T47D (cell line): Measurements from ENCODE around the gene ELOVL1.

Experiments
- DNase-seq, 2 experiments: peaks; one replicate each; pipeline versions ENCODE4 v3.0.0 to v3.0.0-alpha.2; 2011 to 2012; ENCODE audit warnings: low read depth in 1 of 2, low spot score in 1 of 2
- JUND ChIP-seq: IDR thresholded peaks from 2 replicates; pipeline ENCODE4 v1.6.1; 2012; ENCODE audit warnings: low read depth
- in situ Hi-C: cut with HindIII; loops from 2 replicates; pipeline ENCODE4 v1.10.0; 2016; ENCODE audit warnings: low sequenced_read_pairs, low pct_unique_long_range_greater_than_20kb

ELOVL1 gene

GRCh38 chr1:43325381-43325780, 42.4 kb downstream of the ELOVL1 start:
- TF ChIP-seq JUND, result no peak
- in situ Hi-C loops, result no loop called here
- no peak for DNase-seq

DNA sequence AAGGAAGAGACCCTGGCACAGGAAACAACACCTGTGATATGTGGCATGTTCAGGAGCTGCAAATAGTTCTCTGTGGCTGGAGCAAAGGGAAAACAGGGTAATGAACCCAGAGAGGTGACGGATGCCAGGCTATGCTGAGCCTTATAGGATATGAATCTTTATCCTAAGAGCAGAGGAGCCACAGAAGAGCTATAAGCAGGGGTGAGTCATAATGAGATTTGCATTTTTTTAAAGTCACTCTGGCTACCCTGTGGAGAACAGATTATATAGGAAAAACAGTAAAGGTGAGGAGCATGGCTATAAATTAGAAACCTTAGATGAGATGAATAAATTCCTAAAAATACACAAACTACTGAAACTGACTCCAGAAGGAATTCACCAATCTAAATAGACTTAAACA, 43.0 kb downstream of the ELOVL1 start:
- no peak for DNase-seq
- in situ Hi-C loops, result no loop called here
- TF ChIP-seq JUND, result no peak

DNA sequence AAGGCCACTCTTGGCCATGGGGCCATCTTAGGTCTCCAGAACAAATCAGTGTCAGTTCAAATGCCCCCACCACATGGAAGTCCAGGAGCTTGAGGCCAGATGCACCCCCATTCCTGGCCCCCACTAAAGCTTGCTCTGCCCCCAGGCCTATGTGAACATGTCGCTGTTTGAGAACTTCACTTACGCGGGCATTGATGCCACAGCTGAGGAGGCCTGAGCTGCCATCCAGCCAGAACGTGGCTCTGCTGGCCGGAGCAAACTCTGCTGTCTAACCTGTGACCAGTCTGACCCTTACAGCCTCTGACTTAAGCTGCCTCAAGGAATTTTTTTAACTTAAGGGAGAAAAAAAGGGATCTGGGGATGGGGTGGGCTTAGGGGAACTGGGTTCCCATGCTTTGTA, 45.3 kb downstream of the ELOVL1 start:
- no peak for DNase-seq
- in situ Hi-C loops, result no loop called here
- TF ChIP-seq JUND, result no peak

- in situ Hi-C loops, result no loop called here
- no peak for DNase-seq
- TF ChIP-seq JUND, result no peak
Measured at GRCh38 chr1:43321331-43321891, 46.4 kb downstream of the ELOVL1 start.

DNA sequence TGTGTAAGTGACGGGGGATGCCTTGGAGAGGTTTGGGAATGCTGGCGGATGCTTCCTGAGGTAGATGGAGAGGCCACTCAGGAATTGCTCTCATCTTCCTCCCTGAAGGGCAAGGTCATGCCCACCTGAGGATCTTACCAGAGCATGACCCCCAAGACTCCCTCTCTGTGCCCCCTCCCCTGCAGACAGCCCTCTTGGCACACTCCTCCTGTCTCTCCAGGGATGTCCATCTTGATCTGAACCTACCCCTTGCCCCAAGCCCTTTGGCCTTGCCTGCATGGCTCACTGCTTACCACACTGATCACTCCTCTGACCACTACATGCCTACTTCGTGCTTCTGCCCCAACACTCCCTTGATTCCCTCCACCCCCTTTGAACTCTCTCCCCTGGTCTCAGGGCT, 48.0 kb downstream of the ELOVL1 start:
- TF ChIP-seq JUND, result no peak
- in situ Hi-C loops, result no loop called here
- no peak for DNase-seq

DNA sequence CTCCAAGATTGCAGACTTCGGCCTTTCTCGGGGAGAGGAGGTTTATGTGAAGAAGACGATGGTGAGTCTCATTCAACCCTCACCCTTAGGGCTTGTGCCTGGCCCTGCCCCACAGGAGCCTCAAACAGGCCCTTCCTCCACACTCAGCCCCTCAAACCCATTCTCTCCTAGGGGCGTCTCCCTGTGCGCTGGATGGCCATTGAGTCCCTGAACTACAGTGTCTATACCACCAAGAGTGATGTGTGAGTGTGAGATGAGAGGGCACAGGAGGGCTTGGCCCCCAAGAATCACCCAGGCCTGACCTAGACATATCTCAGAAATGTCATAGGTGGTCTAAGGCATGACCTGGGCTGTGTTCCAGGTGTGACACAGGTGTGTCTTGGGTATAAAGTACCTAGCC, 48.5 kb downstream of the ELOVL1 start:
- in situ Hi-C loops, result no loop called here
- DNase-seq, result no peak
- TF ChIP-seq JUND, result no peak

DNA sequence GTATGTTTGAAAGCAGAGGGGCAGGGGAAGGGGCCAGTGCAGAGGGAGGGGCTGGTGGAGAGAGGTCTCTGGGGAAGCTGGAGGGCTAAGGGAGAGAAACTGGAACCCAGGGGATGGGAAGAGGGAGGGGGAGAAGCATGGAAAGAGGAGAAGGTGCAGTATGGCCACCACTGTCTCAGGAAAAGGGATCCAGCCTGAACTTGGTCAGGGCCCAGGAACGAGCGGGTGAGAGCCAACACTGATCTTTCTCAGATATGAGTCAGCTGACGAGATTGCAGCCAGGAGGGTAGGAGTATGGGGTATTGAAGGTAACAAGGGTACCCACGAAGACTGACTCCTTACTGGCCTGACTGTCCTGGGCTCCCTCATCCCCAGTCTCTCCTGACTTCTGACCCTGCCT, 49.0 kb downstream of the ELOVL1 start:
- TF ChIP-seq JUND, result no peak
- DNase-seq, result no peak
- in situ Hi-C loops, result no loop called here

GRCh38 chr1:43317817-43318471, 49.9 kb downstream of the ELOVL1 start:
- TF ChIP-seq JUND, result no peak
- in situ Hi-C loops, result no loop called here
- DNase-seq, result no peak

DNA sequence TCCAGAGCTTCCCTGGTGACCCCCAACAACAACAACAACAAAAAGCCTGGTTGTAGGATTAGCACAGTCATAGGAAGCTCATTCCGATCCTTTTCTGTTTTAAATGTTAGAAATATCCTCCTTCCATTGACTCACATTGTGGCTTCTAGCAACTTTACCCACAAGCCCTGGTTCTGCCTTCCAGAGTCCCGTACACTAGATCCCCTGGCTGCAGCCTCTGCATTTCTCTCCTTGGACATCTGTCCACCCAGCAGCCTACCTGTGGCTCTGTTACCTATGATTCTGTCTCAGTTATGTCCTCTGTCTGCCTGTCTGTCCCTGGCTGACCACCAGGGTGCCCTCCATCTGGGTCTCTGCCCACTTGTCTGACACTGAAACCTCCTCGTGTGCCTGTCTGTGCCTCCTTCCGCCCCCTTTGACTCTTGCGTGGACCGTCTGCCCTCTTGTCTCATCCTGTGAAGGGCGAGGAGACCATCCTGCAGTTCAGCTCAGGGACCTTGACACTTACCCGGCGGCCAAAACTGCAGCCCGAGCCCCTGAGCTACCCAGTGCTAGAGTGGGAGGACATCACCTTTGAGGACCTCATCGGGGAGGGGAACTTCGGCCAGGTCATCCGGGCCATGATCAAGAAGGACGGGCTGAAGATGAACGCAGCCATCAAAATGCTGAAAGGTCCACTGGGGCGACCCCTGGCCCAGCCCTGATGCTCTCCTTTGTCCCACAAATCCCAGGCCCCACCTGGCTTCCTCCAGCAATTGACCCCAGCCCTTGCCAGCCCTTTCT, 50.9 kb downstream of the ELOVL1 start:
- TF ChIP-seq JUND, result no peak
- DNase-seq, result no peak
- in situ Hi-C loops, result no loop called here

GRCh38 chr1:43315963-43316737, 51.7 kb downstream of the ELOVL1 start:
- TF ChIP-seq JUND, result no peak
- in situ Hi-C loops, result no loop called here
- DNase-seq, result no peak

DNA sequence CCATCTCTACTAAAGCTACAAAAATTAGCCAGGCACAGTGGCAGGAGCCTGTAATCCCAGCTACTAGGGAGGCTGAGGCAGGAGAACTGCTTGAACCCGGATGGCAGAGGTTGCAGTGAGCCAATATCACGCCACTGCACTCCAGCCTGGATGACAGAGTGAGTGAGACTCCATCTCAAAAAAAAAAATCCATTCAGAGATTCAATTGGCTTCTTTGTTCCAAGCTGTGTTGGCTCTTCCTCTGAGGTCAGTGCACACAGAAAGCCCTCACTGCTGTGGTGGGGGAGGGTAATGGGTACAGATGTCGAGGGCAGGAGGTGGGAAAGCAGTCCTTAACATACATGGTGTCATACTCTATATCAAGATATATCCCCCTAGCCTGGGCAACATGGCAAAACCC, 52.3 kb downstream of the ELOVL1 start:
- no peak for DNase-seq
- TF ChIP-seq JUND, result no peak
- in situ Hi-C loops, result no loop called here

GRCh38 chr1:43314233-43314632, 53.6 kb downstream of the ELOVL1 start:
- DNase-seq, result no peak
- in situ Hi-C loops, result no loop called here
- TF ChIP-seq JUND, result no peak

DNA sequence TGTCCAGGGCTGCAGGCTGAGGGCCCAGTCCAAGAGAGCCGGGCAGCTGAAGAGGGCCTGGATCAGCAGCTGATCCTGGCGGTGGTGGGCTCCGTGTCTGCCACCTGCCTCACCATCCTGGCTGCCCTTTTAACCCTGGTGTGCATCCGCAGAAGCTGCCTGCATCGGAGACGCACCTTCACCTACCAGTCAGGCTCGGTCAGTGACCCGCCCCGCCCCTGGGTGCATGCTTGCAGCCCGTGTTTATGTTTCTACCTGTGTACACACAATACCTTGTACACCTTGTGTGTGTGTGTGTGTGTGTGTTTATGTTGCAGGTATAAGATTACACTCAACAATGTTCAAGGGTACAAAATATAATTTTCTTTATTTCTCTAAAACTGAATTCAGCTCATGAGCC, 54.0 kb downstream of the ELOVL1 start:
- DNase-seq, result peak in 1 of 2 experiments; percentile 44
- in situ Hi-C loops, result no loop called here
- TF ChIP-seq JUND, result no peak
